Brain microvascular endothelial cell (primary cell): Measurements from ENCODE around the gene HPN.

Experiments
- DNase-seq: peaks from one replicate; pipeline ENCODE4 v3.0.0-alpha.2; 2020
- H3K27ac ChIP-seq: fragments of 250-450 bp; sonication (Bioruptor Pico); 2 replicates; pipeline ENCODE4 v1.5.1; 2020; ENCODE audit warnings: mild to moderate bottlenecking, moderate library complexity
- H3K27me3 ChIP-seq: fragments of 250-450 bp; sonication (Bioruptor Pico); replicated peaks from 2 replicates; pipeline ENCODE4 v1.5.1; 2020; ENCODE audit warnings: mild to moderate bottlenecking
- H3K36me3 ChIP-seq: fragments of 250-450 bp; sonication (Bioruptor Pico); replicated peaks from 2 replicates; pipeline ENCODE4 v1.5.1; 2020; ENCODE audit warnings: mild to moderate bottlenecking
- H3K4me3 ChIP-seq: 2 replicates; pipeline ENCODE4 v1.5.1; 2011; ENCODE audit warnings: low read depth, mild to moderate bottlenecking, control low read depth, low read length, moderate library complexity
- in situ Hi-C: cut with HindIII; loops from 2 replicates; pipeline ENCODE4 v1.10.0; 2017; ENCODE audit warnings: low sequenced_read_pairs, low pct_ligation_motif_present
- TF ChIP-seq, protein P1 (sequence below): IDR thresholded peaks from 2 replicates; pipeline ENCODE4 v1.5.1; 2011; ENCODE audit warnings: low read depth, mild to moderate bottlenecking, moderate library complexity, low read length, control low read depth, inconsistent platforms; ENCODE audit errors: missing control alignments

The HPN gene

DNA sequence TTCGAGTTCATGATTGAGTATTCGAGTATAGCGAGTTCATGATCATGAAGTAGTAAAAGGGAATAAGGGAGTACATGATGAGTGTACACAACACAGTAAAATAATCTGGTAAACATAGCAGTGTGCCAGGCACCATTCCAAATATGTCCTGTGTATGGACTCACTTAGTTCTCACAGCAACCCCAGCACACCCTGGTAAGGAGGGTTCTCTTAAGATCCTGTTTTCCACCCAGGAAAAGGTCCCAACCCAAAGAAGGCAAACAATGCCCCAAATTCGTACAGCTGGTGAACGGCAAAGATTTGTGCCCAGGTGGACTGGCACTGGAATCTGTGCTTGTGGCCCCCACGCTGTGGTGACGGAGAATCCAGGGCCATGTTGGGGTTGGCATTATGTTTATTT lies 21.4 kb downstream of the HPN start:
- DNase-seq: no peak
- H3K27ac ChIP-seq: no peak overlapping the region
- TF ChIP-seq, protein P1, sequence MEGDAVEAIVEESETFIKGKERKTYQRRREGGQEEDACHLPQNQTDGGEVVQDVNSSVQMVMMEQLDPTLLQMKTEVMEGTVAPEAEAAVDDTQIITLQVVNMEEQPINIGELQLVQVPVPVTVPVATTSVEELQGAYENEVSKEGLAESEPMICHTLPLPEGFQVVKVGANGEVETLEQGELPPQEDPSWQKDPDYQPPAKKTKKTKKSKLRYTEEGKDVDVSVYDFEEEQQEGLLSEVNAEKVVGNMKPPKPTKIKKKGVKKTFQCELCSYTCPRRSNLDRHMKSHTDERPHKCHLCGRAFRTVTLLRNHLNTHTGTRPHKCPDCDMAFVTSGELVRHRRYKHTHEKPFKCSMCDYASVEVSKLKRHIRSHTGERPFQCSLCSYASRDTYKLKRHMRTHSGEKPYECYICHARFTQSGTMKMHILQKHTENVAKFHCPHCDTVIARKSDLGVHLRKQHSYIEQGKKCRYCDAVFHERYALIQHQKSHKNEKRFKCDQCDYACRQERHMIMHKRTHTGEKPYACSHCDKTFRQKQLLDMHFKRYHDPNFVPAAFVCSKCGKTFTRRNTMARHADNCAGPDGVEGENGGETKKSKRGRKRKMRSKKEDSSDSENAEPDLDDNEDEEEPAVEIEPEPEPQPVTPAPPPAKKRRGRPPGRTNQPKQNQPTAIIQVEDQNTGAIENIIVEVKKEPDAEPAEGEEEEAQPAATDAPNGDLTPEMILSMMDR: no peak
- H3K36me3 ChIP-seq: no peaks in the 10 kb centered on the region
- no peak overlapping the region for H3K4me3 ChIP-seq
- in situ Hi-C loops: no loop called here
- H3K27me3 ChIP-seq: no peaks in the 10 kb centered on the region

DNA sequence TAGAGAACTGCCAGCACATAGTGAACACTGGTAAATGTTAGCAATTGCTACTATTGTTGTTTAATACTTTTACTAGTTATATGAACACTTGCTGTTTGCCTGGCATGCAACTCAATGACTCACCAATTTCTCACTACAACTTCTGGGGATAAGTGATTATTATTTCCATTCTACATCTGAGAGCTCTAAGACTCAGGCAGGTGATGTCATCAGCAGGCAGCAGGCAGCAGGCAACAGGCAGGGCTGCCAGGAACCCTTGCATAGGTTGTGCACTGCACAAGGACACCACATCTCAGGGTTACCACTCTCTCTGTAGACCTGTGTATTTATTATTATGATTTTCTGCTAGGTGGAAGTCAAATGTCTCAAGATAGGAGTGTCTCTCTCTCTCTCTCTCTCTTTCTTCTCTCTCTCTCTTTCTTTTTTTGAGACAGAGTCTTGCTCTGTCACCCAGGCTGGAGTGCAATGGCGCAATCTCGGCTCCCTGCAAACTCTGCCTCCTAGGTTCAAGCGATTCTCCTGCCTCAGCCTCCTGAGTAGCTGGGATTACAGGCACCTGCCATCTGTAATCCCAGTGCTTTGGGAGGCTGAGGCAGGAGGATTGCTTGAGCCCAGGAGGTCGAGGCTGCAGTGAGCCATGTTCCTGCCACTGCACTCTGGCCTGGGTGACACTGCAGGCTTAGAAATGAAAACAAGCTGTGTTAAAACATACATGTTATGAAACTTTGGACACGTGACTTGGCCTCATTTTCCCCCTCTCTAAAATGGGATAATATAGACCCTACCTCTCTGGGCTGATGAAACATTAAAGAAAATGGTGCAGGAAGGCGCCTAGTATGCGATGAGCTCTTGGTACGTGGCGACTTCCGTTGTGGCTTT lies 22.7 kb downstream of the HPN start:
- in situ Hi-C loops: no loop called here
- TF ChIP-seq, protein P1: no peak
- H3K27ac ChIP-seq: no peak overlapping the region
- no peaks in the 10 kb centered on the region for H3K27me3 ChIP-seq
- peak; percentile 29 for DNase-seq
- no peaks in the 10 kb centered on the region for H3K36me3 ChIP-seq
- H3K4me3 ChIP-seq: no peak overlapping the region

DNA sequence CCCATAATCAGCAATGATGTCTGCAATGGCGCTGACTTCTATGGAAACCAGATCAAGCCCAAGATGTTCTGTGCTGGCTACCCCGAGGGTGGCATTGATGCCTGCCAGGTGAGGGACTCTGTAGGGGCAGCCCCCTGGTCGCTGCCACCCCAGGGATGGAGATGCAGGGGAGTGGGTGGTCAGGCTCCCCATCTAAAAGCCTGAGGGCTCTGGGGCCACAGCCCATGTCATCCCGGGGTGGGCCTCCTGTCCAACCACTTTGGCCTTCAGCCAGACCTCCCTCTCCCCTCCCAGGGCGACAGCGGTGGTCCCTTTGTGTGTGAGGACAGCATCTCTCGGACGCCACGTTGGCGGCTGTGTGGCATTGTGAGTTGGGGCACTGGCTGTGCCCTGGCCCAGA lies 24.1 kb downstream of the HPN start:
- Histone ChIP-seq H3K27ac (no peak overlapping the region), H3K4me3 (no peak overlapping the region), H3K36me3 (no peaks in the 10 kb centered on the region), H3K27me3 (no peaks in the 10 kb centered on the region)
- no peak for DNase-seq
- in situ Hi-C loops: no loop called here
- TF ChIP-seq, protein P1: no peak

DNA sequence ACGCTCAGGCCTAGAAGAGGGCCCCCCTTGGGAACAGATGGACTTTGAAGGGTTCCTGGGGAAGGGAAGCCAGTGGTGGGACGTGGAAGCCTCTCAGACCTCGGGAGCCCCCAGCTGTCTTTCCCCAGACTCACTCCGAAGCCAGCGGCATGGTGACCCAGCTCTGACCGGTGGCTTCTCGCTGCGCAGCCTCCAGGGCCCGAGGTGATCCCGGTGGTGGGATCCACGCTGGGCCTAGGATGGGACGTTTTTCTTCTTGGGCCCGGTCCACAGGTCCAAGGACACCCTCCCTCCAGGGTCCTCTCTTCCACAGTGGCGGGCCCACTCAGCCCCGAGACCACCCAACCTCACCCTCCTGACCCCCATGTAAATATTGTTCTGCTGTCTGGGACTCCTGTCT lies 24.6 kb downstream of the HPN start:
- in situ Hi-C loops: no loop called here

DNA sequence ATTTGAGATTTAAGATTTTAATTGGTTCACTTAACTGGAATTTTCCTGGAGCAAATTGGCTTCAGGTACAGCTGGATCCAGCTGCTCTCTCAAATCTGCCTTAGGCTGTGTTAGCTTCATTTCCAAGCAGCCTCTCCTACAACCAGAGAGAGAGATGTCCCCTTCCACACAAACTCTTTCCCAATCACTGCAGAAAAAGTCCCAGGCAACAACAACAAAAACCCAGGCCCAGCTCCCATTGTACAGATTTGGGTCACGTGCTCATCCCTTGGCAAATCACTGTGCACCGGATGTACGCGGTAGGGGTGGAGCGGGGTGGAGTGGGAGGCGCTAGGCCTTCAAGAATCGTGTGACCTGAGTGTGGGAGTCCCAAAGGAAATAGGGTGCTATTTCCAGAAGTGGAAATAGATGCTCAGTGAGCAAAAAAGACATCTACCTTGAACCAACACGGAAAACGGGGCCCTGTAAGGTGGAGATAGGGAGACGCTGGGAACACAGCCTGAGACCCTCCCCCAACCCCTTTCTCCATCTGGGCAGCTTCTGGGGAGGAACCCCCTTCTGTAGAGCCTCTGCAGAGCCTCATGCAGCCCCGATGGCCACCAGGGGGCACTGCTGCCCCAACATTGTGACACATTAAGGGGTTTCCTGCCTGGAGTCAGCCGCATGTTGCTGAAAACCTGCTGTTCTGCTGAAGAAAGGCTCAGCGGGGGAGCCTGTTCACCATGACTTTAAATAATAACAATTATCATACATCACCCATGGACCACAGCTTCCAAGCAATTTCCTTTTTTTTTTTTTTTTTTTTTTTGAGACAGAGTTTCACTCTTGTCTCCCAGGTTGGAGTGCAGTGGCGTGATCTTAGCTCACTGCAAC lies 25.4 kb downstream of the HPN start:
- no peak overlapping the region for H3K4me3 ChIP-seq
- DNase-seq: peak; percentile 80
- H3K27ac ChIP-seq: no peak overlapping the region
- TF ChIP-seq, protein P1: peak; percentile 97
- no peaks in the 10 kb centered on the region for H3K27me3 ChIP-seq
- no peaks in the 10 kb centered on the region for H3K36me3 ChIP-seq
- in situ Hi-C loops: no loop called here

More for the DNA sequence above, 24.6 kb downstream of the HPN start:
- H3K27me3 ChIP-seq: no peaks in the 10 kb centered on the region
- TF ChIP-seq, protein P1: no peak
- H3K36me3 ChIP-seq: no peaks in the 10 kb centered on the region
- no peak for DNase-seq
- no peak overlapping the region for H3K27ac ChIP-seq
- no peak overlapping the region for H3K4me3 ChIP-seq
